HG03520 (cell line): ENCODE data around the gene CC2D2A.
A peak's percentile ranks its signal among the peaks of the same experiment; 100 is the strongest.
"Not testable (repeated sequence)": the region's sequence is repeated elsewhere in the genome, so short reads cannot be mapped to it uniquely, and the experiment has no call there.

Source experiments
- ATAC-seq: cut with Tn5 transposase; IDR thresholded peaks from one replicate; pipeline ENCODE4 v1.9.1; 2021; ENCODE audit warnings: mild to moderate bottlenecking, moderate library complexity; ENCODE audit not compliant: unreplicated experiment

The CC2D2A gene

DNA sequence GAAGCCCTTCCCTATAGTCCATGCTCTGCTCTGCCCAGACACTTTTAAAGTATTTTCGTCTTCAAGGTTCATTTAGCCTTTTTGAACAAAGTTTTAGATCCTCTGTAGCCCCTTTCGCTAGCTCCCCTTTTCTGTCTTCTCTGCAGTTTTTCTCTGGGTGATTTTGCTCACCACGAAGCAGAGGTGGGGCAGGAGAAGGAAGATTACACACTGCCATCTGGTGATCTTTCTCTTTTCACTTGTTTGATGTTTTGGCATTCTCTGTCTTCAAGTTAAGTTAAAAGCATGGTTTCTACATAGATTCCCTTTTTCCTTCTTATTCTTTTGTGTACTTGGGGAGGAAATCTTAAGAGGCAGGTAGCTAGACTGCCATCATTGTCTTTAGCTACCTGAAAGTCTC lies 43.9 kb downstream of the CC2D2A start:
- no peak for ATAC-seq

DNA sequence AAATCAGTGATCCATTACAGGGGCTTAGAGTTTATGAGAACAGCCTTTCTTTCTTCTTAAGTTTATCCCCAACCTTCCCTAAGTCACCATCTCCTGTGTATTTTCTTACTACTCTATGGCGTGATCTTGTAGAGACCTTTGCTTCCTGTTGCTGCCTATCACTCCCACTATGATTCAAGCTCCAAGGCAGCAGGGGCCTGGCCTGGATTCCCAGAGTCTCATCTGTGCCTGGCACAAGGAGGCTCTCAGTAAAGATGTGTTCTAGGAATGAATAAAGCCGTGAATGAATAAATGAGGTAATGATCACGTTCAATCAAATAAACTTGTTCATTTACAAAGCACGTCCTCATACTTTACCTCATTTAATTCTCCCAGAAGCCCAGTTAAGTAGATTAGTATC lies 45.4 kb downstream of the CC2D2A start:
- no peak for ATAC-seq

DNA sequence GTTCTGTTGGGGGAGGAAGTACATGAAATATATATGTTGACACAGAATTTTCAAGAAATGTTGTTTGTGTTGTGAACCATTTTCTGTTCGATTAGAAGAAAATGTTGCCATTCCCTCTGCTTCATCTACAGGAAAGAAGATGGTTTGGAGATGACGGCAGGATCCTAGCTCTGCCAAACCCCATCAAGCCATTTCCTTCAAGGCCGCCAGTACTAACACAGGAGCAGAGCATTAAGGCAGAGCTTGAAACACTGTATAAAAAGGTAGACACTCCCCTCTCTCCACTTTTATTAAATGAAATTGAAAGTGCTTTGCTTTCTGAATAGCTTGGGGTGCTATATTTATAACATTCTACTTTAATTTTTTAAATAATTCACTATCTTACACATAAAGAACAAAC lies 46.8 kb downstream of the CC2D2A start:
- ATAC-seq, result no peak

DNA sequence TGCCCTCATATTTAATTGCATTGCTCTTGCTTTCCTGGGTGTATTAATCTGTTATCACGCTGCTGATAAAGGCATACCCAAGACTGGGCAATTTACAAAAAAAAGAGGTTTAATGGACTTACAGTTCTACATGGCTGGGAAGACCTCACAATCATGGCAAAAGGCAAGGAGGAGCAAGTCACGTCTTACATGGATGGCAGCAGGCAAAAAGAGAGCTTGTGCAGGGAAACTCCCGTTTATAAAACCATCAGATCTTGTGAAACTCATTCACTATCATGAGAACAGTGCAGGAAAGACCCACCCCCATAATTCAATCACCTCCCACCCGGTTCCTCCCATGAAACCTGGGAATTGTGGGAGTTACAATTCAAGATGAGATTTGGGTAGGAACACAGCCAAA lies 48.0 kb downstream of the CC2D2A start:
- ATAC-seq, result not testable (repeated sequence)

DNA sequence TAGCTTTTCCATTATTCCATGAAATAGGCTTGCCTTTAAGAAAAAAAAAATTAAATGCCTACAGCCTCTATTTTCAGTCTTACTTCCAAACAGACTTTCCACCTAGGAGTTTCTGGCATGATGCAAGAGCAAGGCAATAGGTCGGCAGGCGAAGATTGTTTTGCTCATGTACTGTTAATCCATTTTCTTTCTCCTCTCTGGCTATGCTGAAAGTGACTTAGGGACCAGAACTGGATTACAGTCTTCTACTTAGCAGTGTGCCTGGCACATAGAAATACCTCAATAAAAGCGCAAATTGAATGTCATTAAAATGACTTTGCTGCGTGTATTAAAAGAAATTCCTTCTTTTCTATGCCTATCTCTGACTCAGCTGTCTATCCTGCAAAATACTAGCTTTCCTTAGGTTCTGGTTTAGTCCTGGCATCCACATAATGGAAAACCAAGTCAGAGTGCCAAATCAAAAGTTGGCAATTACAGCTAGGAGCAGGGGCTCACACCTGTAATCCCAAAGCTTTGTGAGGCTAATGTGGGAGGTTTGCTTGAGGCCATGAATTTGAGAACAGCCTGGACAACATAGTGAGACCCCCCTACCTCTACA lies 51.9 kb downstream of the CC2D2A start:
- no peak for ATAC-seq

DNA sequence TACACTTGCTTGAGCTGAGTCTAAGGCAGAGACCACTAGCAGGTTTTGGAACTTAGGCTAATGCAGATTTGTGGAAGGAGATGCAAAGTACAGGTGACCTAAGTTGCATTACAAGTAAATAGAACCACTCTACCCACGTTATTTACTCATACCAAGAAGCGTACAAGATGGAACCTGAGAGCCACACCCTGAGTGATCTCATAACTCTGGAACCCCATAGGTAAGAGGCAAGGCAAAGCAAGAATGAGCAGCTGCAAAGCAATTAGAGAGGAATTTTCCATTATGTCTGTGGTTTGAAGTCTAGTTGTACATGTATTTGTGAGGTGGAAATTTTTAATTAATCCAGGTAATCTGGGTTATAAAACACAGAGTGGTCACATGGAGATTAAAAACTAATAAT lies 55.4 kb downstream of the CC2D2A start:
- no peak for ATAC-seq

DNA sequence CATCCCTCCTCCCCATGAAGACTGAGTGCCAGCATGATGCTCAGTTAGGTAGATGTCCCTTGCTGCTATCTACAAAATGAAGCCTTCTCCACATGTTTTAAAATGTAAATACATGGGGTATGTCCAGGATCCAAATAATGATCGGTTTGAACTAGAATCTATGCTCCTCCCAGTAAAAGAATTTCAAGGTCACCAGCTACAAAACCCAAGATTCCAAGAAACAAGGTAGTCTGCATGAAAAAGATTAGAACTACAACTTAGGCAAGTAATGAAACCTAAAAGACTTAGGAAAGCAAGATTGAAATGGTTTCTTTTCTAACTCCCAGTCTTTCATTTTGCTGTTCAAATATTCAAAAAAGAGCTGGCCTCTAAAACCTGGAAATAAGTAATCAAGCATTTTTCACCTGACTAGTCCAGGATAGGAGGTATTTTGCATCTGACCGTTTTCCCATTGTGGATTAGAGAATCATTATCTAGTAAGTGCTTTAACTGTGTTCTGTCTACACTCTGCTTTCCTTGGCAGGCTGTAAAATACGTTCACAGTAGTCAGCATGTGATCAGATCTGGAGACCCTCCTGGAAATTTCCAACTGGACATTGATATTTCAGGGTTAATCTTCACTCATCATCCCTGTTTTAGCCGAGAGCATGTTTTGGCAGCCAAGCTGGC lies 57.4 kb downstream of the CC2D2A start:
- ATAC-seq, result no peak

DNA sequence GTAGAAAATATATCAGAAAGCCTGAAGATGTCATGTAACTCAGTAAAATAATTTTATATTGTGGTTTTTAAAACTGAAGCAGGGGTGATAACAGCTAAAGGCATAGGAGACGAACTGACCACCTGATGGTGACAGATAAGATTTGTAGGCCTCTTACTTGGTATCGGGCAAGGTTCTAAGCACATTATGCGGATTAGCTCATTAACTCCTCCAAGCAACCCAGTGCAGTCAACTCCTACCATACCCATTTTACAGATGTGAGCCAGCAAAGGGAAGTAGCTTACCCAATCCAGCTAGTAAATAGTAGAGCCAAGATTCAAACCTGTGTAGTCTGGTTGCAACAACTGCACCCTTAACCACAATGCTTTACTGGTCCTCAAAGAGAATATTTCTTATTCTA lies 62.1 kb downstream of the CC2D2A start:
- no peak for ATAC-seq

DNA sequence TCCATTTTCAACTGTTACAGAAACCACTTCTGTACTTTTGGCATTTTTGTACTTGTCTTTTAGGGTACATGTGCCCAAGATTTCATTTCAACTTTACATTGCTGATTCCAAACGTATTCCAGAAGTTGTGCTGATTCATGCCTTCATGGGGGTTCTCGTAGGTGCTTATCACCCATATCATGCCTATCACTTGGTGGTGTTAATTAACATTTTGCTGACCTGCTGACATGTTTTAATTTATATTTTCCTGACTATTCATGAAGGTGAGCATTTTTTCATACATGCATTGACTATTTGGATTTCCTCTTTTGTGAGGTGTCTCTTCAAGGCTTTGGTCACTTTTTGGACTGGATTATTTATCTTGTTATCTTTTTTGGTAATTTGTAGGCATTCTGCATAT lies 64.1 kb downstream of the CC2D2A start:
- no peak for ATAC-seq

DNA sequence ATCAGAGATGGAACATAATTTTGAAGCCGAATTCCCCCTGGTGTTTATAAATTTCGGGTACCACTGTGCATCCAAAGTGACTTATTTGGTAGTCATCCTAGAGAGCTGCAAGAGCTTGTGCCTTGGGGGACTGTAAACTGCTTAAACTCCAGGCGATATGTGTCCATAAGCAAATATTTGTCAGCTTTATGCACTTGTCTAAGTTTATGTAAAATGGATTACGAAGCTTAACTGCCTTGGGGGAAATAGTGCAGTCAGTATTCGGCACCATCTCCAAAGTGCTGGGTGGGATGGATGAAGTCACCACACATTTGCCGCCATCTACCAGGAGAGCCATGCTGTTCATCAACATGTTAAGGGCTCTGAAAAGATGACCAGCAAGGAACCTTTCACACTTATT lies 65.9 kb downstream of the CC2D2A start:
- no peak for ATAC-seq

DNA sequence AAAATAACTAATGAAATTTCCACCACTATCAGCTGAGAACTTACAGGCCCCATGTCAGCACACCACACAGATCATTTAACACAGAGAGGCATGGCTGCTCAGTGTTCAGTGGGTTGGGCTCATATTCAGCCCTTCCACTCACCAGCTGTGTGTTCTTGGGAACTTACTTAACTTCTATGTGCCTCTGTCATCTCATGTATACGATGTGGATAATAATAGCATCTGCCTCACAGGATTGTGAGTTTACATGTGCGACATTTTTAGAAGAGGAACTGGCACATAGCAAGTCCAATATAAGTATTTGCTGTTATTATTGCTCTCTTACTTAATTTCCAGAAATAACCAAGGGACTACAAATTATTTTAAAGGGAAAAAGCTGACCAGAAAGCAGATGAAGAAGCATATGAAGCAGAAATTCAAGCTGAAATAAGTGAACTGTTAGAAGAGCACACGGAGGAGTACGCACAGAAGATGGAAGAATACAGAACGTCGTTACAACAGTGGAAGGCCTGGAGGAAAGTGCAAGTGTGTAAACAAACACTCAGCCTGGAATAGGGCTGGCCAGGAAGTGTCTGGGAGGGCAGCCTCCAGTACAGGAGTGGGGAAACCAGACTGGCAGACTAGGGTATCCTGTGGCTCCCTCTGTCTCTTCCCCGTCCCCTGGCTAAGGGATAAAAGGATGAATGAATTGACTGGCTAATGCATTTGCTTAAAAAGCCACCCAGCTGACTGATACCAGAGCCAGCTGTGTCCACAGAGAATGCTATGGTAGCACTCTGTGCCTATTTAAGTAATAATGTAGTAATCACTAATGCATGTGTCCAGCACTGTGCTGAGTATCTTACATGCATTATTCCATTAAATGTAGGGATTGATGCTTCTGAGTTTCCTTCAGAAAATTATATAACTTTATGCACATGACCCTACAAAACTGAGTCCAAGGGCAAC lies 67.1 kb downstream of the CC2D2A start:
- ATAC-seq, result no peak

DNA sequence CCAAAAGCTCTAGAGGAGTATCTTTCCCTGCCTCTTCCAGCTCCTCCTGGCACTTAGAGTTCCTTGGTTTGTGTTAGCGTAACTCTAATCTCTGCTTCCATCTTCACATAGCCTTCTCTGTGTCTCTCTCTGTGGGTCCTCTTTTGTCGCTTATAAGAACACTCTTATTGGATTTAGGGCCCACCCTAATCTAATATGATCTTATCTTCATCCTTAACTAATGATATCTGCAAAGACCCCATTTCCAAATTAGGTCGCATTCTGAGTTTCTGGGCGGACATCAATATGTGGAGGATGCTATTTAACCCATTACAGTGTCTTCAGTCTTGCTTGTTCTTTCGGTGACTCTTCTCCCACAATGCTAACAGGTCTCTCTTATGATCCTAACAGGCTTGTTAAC lies 72.3 kb downstream of the CC2D2A start:
- no peak for ATAC-seq

DNA sequence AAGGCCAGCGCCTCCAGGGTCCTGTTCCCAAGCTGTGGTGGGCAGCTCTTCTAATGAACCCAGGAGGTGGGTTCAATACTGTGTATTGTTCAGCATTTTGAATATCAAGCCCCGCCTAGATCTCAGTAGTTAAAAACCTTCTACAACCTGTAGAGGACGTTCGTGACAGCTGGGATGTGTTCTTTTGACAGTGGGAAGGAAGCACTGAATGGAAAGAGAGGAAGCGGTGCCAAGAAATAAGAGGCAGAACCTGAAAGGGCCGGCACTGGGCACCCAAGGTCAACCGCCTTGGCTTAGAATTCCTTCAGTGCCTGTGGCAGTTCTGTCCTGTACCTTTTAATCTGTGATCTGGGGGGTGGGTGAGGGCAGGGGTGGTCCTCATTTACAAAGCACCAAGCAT lies 73.1 kb downstream of the CC2D2A start:
- no peak for ATAC-seq

DNA sequence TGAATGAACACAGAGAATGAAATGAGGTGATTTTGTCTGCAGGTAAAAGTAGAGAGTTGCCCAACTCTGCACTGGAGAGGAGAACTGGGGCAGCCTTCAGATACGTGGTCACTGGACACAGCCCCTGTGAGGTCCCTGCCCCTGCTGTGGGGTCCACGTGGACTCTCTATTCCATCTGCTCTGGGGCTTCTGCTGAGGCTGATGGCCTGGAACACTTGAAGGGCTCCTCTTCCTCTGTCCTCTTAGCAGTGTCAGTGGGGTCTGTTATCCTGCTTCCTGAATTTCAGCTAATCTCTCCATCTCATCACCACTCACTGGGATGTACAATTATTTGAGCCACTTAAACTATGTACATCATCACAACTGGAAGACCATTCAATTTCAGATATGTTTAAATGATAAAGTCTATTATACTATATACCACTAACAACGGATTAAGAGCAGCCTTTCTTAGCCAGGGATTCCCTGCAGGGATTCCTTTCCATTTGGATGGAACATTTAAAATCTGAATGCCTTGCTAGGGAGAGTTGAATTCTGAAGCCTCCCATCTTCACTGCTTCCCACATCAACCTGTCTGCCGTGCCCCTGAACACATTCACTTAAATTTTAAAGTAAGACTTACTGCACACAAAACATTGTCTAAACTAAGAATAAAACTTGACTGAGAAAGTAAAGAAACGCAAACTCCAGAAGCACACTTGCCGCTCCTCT lies 74.0 kb downstream of the CC2D2A start:
- no peak for ATAC-seq

DNA sequence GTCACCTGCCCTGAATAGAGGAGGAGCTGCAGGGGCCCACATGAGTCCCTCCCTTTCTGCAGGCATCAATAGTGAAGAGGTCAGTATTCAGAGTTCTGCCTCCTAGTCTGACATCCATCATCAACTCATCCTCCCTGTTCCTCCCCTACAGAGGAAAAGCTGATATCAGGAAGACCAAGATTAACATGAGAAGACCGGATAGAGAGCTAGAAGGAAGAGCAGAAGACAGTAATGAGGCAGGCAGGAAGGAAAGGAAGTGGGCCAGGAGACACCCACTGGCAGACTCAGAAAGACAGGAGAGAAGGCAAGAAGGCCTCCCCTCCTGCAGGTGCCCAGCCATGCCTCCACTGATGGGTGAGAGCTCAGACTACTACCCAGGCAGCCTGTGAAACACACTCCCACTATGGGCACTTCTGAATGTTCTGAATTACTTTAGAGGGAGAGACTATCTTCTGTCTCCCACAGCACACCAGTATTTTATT lies 74.6 kb downstream of the CC2D2A start:
- no peak for ATAC-seq

DNA sequence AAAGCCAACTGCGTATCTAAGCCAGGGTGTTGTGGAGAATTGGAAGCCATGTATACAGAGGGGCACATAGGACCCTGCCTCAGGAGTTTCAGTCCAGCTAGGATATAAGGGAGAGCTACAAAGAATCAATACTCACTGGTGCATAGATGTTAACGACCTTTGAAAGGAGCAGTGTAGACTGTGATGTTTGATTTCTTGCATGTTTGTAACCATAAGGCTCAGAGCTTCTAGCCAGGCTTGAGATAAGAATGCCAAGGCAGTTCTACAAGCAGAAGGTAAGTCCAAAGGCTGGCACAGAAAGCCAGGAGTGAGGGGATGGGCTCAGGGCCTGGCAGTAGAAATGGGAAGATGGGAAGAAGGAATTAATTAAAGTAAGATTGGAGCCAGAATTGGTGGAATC lies 75.7 kb downstream of the CC2D2A start:
- ATAC-seq, result no peak

DNA sequence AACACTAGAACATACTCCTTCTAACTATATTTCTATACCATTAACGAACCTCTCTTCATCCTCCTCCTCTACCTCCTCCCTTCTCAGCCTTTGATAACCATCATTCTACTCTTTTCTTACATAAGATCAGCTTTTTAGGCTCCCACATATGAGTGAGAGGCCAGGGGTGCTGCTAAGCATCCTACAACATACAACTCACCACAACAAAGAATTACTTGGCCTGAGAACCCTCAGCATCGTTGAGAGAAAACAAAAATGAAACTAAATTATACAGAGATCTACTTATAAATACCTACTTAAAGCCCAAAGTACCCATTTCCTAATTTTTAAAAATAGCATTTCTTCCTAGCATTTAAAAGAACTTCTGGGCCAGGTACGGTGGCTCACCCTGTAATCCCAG lies 77.7 kb downstream of the CC2D2A start:
- ATAC-seq, result peak; percentile 82

DNA sequence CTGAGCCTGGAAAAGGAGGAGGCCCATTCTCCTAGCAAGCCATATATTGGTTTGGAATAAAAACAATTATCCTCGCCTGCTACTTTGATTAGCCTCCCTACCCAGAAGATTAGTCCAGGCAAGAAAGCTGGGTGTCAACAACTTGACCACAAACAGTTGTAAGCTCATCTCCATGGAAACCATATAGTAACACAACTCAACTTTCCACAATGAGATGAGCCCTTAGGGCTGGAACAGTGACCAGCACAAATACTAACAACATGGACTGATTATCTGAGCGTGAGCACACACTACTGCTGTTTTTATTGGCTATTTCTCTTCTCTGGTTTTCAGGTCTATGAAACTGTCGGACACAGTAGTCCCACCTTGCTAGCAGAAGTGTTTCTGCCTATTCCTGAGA lies 80.8 kb downstream of the CC2D2A start:
- ATAC-seq, result no peak

DNA sequence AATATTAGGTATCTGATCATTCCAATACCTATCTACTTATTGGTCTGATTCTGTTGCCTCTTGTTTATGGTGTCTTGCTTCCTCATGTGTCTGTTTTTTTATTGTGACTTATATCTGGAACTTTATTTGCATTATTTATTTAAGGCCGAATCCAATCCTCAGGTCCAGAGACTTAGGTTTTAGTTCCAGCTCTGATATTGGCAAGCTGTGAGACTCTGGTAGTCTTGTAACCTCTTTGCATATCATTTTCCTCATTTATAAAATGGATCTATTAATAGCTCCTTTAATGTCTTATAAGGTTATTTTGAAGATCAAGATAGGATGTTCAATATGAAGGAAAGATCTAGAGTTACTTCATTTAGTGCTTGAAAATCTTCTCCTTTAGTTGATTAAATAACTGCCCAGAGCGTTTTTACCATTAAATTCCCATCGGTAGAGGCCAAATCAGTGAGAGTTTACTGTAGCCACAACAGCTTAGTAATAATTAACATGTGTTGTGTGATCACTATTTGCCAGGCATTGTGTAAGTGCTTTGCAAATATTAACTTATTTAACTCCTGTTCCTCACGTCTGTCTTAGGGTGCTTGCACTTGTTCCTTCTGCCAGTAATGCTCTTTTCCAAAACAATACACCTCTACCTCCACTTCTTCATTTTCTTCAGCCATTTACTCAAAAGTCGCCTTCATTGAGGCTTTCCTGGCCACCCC lies 82.2 kb downstream of the CC2D2A start:
- ATAC-seq, result no peak

DNA sequence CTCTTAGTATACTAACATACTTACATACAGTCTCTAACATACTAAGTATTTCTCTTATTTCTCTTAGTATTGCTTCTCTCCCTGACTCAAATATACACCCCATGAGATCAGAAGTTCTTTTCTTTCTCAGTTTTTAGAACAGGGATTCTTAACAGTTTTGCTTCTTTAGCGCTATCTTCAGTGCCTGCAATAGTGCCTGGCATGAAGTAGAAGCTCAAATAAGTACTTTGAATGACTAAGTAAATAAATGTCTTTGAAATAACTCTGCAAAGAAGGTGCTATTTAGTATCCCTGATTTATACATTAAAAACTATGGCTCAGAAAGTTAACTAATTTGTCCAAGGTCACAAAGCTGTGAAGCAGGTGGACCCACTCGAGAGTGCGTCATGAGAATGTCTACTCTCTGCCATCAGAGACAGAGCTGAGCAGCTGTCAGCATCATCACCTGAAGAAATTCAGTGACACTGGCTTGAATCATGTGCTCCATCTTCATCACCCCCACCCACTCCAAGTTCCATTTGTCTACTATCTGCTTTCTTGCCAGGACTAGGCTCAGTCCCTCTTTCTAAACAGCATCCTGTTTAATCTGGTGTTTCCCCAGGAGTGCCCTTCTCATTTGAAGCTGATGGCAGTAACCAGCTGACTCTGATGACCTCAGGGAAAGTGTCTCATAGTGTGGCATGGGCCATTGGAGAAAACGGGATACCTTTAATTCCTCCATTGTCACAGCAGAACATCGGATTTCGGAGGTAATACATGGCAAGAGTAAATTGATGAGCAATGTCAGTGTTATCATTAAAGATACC lies 83.1 kb downstream of the CC2D2A start:
- ATAC-seq, result no peak
